Measurements from ENCODE around the gene EMX2.

Gene EMX2

DNA sequence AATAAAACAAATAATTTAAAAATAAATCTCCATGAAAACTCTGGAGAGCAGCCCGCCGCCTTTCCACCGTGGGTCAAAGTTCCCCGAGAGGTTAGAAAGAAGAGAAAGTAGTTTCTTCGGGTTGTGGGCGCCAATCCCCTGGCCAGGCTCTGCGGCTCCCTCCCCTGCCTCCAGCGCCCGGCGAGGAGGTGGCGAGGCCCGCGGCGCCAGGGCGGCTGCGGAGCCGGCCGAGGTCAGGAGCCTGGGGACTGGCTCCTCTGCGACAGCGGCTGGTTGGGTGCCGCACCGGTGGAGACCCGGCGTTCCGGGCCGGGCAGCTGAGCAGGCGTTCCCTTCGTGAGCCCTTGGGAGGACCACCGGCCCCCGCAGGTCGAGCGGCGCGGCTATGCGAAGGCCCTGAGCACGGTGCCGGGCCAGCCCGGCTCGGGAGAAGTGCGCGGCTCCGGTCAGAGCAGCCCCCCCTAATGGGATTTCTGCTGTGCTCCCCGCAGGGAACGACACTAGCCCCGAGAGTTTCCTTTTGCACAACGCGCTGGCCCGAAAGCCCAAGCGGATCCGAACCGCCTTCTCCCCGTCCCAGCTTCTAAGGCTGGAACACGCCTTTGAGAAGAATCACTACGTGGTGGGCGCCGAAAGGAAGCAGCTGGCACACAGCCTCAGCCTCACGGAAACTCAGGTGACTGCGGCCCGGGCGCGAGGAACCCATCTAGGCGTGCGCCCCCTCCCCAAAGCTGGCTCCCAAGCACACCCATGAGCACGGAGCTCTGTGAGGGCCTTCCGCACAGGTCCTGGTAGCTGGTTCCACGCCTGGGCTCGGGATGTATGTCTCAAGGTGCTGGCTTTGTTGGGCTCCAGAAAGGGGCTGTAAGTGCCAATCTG is 2.8 kb downstream of the EMX2 start:
- no peak for DNase-seq

DNA sequence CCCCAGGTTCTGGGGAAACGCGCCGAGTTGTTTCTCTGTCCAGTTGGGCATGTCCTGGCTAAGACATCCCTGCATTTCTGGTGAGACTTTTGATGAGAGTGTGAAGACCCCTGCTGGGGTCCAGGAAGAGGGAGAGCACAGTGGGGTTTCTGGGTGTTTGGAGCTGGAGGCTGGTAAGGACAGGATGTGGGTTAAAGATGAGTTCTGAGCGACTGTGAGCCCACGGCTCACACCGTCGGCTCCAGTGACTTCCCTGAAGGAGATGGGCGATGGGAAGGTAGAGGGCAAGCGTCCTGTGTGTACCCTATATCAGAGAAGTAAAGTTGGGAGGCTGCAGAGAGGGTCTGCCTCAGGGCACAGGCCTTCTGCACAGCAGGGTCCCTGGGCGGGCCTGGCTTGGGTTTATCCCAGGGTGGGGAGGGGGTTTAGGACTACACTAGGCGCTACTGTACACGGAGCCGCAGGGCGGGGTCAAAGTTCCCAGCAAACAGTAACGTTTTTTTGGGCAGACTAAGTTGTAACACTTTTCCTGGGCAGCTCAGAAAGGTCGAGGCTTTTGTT is 3.6 kb downstream of the EMX2 start:
- DNase-seq = no peak

DNA sequence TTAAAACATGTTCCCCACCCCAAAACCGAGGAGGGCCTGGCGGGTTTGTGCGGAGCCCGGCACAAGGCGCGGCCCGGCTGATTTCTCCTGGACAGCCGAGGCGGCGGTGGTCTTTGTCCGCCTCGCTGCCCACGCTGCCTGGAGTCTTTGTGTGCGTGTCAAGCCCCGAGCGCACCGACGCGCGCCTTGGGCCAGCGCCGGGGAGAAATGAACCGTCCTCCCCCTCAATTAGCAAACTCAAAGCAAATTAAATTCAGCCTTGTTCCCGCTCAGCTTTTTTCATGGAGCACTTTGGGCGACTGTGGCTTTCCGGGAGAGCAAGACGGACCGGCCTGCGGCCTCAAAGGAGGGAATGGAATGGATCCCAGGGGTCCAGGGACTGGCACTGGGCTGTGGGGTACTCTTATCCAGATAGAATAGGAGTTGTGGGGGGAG is 4.1 kb downstream of the EMX2 start:
- no peak for DNase-seq

DNA sequence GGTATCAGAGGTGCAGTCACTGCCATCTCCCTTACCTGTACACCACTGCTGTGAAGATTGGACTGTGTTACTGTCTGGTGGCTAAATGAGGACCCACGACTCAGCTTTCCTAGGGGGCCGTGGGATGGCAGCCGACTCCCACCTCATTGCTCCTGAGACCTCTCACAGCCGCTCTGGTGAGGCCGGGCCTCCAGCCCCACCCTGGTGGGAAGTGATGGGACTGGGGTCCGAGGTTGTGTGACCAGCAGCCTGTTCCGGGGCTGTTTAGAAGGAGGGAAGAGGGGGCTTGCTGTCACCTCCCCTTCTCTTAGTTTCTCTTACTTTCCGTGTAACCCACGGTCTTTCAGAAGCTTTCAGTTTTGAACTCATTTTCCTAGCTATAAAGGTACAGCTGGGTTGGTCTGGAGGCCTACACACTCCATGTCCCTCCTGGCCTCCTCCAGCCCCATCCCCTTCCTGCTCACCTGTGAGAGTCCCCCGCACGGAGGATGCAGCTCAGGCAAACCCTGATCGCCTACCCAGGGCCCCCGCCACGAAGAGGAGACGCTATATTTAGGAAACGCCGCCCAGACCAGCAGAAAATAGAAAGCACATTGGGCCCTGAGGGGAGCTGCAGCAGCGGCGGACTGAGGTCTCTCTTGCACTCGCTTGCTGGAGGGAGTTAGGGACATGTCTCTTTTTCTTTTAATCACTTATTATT is 4.6 kb downstream of the EMX2 start:
- no peak for DNase-seq

DNA sequence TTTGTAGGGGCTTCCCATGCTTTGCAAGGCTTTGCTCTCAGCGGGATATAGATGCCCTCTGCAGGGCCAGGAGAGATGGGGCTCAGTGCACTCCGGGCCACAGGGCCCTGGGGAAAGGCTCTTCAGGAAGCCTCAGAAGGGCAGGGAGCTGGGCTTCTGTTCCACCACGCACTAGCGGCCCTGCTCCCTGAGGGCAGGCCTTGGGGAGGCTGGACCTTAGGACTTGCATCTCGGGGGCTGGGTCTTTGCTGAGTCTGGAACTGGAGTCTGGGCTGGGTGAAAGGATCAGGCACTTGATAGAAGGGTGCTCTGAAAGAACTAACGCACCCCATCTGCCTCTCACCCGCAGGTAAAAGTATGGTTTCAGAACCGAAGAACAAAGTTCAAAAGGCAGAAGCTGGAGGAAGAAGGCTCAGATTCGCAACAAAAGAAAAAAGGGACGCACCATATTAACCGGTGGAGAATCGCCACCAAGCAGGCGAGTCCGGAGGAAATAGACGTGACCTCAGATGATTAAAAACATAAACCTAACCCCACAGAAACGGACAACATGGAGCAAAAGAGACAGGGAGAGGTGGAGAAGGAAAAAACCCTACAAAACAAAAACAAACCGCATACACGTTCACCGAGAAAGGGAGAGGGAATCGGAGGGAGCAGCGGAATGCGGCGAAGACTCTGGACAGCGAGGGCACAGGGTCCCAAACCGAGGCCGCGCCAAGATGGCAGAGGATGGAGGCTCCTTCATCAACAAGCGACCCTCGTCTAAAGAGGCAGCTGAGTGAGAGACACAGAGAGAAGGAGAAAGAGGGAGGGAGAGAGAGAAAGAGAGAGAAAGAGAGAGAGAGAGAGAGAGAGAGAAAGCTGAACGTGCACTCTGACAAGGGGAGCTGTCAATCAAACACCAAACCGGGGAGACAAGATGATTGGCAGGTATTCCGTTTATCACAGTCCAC is 5.4 kb downstream of the EMX2 start:
- DNase-seq = no peak

DNA sequence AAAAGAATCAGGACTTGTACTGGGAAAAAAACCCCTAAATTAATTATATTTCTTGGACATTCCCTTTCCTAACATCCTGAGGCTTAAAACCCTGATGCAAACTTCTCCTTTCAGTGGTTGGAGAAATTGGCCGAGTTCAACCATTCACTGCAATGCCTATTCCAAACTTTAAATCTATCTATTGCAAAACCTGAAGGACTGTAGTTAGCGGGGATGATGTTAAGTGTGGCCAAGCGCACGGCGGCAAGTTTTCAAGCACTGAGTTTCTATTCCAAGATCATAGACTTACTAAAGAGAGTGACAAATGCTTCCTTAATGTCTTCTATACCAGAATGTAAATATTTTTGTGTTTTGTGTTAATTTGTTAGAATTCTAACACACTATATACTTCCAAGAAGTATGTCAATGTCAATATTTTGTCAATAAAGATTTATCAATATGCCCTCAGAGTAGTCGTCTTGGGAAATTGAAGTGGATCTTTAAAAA is 6.6 kb downstream of the EMX2 start:
- DNase-seq = no peak

DNA sequence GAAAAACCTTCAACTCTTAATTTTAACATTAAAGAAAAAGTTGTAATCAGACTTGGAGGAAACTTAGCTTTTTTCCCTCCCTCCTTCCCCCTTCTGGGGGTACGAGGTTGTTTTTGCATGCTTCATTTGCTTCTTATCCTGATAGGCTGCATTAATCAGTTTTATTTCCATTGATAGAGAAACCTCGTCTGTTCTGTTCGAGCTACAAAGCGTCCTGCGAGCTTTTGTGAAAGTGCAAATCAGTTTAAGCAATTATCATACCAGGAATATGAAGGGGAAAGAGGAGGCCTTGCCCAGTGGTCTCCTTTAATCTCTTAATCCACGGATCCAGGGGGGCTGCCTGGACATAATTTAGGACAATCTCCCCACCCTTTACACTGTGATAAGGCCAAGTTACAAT is 7.5 kb downstream of the EMX2 start:
- no peak for DNase-seq

DNA sequence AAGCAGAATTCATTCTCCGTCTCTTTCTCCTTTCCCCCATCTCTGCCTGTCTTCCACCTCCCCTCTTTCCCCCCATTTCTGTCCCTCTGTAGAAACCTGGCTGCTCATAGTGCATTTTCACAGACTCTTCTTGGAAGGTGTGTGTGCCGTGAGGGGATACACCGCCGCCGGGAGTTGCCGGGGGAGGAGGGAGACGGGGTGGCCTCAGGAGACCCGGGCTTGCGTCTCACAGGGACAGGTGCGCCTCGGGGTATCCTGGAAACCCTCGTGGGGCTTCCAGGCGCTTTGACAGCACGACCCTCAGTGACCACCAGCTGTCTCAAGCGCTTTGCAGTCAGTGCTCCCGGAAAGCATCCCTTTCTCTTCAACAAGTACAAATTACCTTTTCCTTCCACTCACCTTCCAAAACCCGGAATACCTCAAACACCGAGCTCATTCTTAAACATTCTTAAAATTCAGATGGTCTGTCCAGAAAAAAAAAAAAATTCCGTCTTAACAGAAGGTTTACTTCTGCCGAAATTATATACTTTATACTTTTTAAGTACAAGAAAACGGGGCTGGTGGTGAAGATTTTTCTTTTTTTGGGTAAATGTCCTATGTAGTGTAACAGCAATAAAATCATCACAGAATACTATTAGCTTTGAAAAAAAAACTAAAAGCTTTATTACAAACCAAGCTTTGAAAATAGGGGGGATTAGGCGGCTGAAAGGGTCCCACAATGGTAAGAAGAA is 8.2 kb downstream of the EMX2 start:
- no peak for DNase-seq

DNA sequence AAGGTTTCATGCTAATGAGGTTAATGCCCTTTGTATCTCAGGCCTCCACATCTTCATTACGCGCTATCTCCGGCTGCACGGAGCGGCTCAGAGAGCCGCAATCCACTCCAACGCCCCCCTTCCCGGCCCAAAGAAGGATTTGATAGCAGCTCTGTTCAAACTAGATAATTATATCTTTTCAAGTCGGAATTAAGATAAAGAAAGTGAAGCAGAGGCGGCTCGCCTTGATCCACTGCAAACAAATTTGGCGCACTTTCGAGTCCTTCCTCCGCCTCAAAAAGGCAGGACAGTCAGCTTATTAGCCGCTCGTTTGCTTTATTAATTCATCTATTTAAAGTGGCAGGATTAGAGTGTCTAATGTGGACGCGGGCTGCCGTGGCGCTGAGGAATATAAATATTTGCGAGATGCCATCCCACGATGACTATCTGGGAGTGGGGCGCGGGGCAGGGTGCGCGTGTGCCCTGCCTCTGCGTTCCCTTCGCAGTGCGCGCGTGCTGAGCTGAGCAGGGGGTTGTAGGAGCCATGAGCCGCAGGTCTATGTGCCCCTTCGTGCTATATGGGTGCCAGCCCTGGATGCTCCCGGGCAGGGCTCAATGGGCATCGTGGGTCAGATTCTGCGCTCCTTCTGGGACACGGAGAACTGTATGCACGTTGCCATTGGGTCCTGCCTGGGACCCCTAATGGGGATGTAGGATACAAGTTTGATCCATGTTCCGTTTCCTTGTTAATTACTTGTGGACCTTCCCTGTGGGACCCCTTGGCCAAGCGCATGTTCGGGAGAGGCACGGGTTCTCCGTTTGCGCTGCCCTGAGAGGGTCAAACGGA is 9.0 kb downstream of the EMX2 start:
- DNase-seq = no peak

DNA sequence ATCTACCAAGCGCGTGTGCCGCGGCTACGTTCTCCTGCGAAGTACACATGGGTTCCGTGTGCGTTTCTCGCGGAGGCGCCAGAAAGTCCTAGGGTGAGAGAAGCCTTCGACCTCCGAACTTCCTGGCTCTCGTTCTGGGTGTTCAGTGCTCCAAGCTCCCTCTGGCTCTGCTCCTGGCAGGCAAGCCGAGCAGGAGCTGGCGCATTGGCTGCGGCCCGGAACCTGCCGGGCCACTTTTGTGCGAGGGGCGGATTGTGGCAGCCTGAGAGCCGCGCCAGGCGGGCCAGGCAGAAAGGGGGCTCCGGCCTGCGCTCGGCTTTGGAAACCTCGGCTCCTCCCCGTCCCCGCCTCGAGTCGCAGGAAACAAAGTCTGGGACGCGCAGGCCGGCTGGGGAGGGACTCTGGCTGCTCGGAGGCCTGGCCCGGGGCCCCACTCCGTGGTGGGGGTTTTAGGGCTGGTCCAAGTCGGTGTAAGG is 9.6 kb downstream of the EMX2 start:
- no peak for DNase-seq

DNA sequence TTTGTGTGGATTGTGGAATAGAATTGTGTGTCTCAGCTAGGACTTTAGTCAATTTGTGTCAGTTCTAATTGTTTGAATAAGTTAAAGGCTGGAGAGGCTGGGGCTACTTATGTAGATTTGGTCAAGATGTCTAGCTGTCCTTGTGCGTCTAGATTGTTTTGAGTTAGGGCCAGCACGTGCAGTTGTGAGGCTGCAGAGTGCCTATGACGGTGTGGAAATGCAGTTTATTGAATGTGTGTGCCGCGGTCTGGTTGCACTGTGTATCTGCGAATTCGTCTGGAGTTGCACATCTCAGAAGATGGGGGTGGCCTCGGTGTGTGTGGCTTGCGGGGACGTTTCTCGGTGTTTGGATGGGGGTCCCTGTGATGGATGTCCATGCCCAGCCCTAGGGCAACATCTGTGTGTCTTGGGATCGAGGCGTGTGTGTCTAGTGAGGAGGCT is 10.2 kb downstream of the EMX2 start:
- DNase-seq = no peak

DNA sequence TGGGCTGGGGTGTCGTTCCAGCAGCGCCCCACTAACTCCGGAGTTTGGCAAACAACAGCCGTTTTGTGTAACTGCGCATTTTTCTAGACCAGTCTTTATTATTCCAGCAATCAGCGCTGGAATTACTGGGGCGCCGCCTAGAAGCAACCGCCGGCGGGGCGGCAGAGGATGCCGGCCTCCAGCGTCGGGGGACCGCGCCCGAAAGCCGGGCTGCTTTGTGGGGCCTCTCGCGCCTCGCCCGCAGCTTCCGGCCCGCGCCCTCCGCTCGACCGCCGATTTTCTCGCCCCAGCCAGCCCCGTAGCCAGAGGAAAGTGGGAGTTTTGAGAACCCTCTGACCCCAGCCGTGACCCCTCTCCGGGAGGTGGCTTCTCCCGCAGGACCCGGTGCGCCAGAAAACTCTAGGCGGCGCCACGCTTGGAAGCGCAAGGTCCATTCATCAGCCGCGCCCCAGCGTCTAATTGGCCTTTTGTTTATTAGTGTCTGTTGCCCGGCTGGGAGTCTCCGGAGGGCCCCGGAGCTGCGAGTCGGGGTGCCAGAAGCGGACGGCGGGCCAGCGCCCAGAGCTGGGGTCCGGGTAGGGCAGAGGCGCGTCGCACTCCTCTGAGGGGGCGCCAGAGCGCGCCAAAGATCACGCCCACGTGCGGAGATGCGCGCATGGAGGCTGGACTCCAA is 10.7 kb downstream of the EMX2 start:
- no peak for DNase-seq

DNA sequence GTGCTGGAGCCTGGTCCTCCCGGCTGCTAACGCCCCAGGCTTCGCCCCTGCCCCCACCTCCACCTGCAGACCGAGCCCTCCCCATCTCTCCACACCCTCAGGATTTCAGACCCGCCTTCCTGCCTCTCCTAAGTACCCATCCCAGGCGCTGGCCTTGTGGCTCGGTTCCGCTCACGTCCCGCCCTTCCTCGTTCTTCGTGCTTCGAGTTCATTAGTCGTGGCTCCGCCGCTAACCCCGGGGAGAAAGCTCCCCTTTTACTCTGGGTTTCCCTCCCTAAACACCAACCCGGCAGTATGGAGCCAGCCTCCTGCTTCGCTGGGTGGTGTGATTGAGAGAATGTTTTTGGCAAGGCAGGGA is 11.2 kb downstream of the EMX2 start:
- no peak for DNase-seq

DNA sequence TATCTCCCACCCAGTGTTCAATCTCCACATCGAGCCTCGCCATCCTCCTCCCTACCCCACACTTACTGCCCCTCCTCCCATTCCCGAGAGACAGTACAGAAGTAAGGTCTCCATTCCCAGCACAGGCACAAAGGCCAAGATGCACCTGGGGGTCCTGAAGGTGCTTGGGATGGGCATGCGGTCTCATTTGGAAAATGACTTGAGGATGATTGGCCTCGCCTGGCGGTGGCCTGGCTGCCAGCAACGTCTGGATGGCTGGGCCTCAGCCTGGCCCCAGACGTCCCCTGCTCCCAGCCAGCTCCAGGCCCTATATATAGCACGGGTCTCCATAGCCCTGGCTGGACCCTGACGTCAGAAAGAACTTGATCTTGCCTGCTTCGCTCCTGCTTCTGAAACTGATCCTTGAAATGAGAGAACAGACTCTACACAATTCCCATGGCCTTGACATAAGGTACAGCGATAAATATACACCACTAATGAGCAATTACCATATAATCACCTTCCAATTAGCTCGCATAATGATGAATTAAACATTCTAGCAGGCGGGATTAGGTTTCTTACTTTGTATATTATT is 11.8 kb downstream of the EMX2 start:
- DNase-seq = no peak

DNA sequence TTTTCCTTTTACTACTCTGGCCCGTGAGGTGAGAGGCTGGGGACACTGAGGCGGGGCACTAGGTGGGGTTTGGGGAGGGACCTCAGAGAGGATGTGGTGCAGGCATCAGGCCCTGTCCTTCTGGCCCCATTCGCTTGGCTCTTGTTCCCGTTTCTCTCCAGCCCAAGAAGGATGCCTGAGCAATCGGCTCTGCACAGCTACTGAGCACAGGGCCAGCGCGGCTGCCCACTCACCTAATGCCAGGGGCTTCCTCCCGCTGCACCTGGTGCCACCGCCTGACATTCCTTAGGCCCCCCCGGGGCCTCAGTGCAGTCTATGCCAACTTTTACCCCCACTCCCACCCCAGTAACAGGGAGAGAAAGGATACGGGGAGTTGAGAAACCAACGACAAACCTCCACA is 12.5 kb downstream of the EMX2 start:
- no peak for DNase-seq

DNA sequence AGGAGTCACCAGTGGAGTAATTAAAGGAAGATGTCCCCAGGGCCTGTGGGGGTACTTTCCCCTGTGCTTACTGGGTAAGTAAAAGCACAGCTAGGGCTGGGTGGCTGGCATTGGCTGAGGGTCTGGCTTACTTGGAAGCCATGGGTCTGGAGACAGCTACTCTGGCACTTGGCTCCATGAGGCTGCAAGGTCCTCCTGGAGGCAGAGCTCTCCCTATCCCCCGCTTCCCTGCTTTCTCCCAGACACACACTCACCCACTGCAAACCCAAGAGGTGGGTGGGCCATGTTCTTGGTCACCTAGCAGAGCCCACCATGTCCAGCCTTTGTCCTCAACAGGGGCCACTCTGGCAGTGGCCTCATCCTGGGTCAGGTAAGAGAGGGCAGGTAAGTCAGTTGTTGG is 13.3 kb downstream of the EMX2 start:
- no peak for DNase-seq

DNA sequence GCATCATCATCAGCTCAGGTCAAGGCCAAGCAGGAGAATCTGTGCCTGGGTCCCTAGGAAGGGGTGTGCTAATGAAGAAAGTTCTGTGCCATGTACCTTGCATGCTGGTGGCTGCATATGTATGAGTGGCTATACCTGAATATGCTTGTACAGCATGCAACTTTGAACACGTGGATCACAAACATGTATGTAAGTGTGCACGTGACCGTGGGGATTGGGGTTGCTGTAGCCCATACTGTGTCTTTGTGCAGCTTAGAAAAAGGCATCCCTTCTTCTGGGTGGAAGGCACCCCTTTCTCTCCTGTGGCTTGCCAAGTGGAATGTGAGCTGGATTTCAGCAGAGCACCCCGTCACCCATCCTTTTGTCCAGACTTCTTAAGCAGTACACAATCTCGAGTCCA is 13.8 kb downstream of the EMX2 start:
- no peak for DNase-seq

DNA sequence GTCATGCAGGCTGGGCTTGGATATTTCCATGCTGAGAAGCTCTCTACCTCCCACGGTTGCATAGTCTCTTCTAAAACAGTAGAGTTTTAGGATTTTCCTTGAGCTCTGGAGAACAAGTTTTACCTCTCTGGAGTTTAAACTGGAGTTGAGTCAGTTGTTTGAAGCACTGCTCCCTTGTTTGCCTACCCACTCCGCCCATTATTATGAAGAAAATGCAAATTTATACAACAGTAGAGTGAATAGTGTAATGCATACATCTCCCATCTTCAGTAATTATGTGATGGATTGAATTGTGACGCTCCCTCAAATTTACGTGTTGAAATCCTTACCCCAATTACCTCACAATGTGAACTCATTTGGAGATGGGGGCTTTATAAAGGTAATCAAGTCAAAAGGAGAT is 17.2 kb downstream of the EMX2 start:
- no peak for DNase-seq

DNA sequence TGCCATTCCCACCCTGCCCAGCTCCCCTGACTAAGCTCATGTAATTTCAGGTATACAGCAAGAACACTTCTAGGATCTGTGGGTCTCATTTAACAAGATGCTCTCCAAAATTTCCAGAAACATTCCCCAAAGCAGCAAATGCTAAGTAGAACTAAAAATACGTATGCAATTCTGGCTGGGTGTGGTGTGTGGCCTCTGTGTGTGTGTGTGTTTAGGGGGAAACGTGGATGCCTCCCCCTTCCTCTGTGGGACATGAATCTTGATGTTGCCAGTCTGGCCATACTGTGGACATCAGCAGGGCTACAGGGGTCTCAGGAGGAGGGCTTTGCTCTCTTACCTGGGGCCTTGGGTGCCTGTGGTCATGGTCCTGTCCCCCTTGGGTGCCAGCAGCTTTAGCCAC is 18.4 kb downstream of the EMX2 start:
- no peak for DNase-seq

DNA sequence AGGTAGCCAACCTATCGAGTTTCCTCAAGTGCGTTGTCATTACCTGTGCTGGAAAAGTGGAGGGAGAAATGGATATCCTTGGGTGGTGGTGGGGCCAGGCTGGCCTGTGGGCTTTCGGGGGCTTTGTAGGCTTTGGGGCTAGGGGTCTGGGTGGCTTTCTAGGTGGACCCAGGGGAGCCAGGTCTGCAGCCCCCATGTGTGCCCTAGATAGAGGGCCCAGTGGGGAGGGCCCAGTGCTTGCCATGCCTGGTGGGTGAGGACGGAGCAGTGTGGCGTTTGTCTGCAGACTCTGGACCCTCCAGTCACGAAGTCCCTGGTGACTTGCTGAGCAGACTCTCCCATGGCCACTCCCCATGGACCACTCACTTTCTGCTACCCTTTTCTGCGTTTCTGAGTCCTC is 19.7 kb downstream of the EMX2 start:
- DNase-seq = no peak

Data from activated CD4-positive, CD25-positive, alpha-beta regulatory T cell treated with anti-CD3 and anti-CD28 coated beads, Interleukin-2, amount 50 U/mL, for 72 hours (primary cell).